Posterior vena cava (tissue), 2 donors: Measurements from ENCODE around the gene CSPG4. TPM values are rescaled to one million over a fixed set of nuclear protein-coding genes. Genes with fewer than 3 reads are reported as not detected.
"Not testable (repeated sequence)": the region's sequence is repeated elsewhere in the genome, so short reads cannot be mapped to it uniquely, and the experiment has no call there.

Experiments
- DNase-seq: peaks from one replicate; pipeline ENCODE4 v3.0.0-alpha.2; 2020; ENCODE audit warnings: low spot score
- intact Hi-C, 2 donors: fragments of 100-400 bp; cut with DNase I; formaldehyde crosslinking; loops; one replicate each; pipeline versions ENCODE4 v1.14.1 to v1.14.2; 2022 to 2023
- total RNA-seq, 2 donors: library from RNA; stranded (reverse); fragmentation: NEBNext Ultra II Directional; extraction: Animal tissue kit (Norgen Biotek cat#: 25700); gene quantifications; one replicate each; pipeline ENCODE4 v1.2.1, GENCODE V29; 2021
- donor health status: DM: yes; HTN: yes; CAD: no.
- donor health status: DM: yes; HTN: yes; CAD: no.

Gene CSPG4
- total RNA-seq, 2 donors from 2014 or later, result 90.4 to 134 TPM

DNA sequence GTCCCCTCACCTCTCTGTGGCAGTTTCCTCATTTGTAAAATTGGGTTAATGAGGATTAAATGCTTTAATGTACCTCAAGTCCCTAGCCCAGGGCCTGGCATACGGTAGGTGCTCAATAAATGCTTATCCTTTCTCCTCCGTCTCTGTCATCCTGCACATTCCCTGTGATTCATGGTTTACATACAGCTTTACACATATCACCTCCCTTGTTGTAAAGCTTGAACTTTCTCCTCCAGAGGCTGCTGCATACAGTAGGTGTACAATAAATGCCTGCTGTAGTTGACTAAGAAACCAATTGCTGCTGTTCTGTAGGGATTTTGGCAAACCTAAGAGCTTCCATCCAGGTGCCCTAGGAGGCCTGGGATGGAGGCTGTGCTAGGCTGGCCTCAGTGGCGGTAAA lies 1.5 kb upstream of the CSPG4 start:
- intact Hi-C loops, result no loop called here
- DNase-seq, result no peak

DNA sequence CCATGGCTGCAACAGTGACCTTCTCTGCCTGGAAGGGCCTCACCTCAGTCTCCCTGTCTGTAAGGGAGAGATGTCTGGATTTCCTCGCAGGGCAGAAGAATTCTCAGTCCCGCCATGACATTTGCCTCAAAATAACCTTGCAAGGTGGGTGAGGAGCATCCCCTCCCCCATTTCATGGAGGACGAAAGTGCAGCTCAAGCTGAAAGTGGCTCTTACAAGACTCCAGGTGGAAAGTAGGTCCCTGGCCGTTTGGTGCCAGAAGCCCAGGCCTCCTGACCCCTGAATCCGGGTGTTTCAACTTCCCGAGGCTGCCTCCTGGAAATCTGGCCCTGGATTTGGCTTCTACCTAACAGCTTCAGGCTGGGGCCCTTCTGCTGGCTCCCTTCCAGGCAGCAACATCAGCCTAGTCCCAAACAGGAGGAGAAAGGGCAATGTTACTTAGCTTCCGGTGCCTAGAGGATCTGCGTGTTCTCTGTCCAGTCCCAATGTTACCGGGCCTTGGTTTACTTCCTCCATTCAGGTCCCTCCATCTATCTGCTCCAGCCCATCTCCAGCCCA lies 769 bp upstream of the CSPG4 start:
- intact Hi-C loops, result no loop called here
- no peak for DNase-seq

DNA sequence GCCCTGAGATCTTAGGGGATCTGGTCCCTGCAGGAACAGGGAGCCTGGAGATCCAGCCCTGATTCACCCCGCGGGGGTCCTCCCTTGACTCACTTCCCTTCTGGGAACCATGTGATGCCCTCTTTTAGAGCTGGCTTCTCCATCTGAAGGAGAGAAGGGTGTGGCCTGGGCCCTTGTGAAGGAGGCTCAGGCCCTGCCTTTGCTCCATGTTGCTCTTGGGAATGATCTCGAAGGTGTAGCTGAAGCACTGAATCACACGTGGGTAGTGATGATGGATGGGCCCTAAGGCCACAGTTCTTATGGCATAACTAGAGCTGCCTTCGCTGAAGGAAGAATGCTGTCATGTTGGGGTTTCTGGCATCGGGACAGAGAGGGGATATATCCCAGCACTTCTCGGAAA lies 1.2 kb downstream of the CSPG4 start:
- intact Hi-C loops, DNase-seq: not testable (repeated sequence)

DNA sequence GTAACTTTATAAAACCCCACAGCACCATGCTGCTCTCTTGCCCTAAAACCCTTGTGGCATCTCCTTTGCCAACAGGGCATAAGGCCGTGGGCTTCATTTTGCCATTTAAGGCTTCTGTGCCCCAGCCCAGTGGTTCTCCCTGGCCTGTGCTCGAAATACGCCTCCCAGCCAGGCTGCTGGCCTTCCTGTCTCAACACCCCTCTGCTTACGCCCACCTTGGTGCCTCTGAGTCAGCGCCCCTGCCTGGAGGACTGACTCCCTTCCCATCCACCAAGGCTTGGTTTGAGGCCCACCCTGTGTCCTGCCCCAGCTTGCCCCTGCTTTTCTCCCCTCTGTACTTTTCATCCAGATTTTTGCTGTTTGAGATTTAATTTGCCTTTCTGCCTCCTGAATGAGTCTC lies 1.8 kb downstream of the CSPG4 start:
- DNase-seq, intact Hi-C loops: not testable (repeated sequence)

DNA sequence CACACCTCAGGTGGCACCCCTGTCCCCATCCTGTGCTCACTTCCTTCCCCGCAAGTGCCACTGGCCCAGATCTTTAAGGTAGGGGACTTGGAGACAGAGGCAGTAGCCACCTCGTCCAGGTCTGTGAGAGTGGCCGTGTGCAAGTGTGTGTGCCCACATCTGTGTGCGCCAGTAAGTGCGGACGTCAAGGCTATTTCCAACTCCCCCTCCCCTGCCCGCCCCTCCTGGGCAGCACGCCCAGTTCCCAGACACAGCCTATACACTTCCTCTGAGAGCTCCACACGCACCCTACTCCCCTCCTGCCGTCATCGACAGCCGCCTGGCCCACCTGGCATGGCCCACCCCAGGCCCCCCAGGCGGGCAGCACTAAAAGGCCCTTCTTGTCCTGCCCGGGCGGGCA lies 3.2 kb downstream of the CSPG4 start:
- intact Hi-C loops, DNase-seq: not testable (repeated sequence)

DNA sequence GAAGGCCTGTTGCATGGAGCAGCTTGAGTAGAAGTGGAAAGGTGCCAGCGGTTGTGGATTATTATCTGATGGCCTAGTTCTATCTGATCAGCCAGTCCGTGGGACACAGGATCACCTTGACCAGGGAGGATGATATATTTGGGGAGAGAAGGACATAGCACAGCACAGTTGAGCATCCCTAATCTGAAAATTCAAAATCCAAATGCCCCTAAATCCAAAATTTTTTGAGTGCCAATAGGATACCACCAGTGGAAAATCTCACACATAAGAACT lies 6.0 kb downstream of the CSPG4 start:
- no peak for DNase-seq
- intact Hi-C loops, result no loop called here

DNA sequence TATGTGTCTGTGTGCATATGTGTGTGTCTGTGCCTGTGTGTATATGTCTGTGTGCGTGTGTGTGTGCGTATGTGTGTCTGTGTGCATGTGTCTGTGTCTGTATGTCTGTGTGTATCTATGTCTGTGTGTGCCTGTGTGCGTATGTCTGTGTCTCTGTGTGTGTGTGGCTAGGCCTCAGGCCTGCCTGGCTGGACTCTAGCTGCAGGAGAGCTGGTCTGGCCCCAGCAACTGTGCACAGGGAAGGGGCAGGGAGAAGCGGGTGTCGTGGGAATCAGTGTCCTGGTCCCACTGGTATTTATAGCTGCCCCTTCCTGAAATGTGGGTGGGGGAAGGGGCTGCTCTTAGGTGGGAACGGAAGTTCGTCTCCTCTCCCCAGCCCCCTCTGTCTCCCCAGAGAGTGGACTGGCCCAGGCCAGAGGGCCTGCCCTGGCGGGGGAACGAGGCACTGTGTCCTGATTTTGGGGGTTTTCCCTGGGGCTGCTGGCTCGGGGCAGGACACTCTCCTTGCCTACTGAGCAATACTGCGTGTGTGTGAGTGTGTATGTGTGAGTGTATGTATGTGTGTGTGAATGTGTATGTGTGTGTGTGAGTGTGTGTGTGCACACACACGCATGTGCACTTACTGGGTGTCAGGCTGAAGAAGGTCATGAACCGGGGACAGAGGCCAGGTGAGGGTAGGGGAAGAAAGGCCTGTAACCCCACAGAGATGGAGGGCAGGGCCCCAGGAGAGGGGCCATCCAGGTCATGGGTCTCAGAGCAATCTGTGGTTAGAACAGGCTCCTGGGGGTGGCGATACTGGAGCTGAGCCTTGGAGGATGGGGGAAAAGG lies 6.6 kb downstream of the CSPG4 start:
- intact Hi-C loops, result no loop called here
- DNase-seq, result no peak

DNA sequence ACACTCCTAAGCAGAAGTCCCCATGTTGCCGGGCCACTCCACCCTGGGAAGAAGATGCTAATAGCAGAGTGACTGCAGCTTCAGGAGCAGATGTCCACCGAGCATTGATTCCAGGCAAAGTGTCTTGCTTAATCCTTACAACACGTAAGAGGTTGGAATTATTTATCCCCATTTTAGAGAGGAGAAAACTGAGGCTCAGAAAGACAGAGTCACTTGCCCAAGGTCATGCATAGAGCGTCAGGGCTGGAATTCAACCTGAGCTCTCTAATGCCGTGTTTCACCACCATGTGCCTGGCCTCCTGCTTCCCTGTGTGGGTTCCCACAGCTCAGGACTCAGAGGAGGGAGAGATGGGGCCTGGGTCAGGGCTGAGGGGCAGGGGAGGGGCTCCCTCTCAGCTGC lies 7.3 kb downstream of the CSPG4 start:
- intact Hi-C loops, DNase-seq: not testable (repeated sequence)

DNA sequence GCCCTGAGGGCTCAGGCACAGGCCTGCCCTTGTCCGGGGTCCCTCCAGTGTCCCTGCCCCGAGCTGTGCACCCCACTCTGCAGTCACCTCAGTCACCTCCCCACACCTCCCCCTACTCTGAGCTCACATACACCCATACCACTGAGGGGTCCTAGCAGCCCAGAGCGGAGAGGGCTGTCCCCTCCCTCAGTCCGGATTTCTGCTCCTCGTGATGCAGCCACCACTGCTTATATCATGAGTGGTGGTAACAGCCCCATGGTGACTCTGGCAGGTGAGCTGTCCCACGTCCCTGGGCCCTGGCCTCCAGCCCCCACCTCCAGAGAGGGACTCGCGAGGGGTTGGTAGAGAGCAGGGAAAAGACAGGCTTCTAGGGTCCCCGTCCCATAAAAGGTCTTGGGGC lies 8.0 kb downstream of the CSPG4 start:
- intact Hi-C loops, result no loop called here
- no peak for DNase-seq

DNA sequence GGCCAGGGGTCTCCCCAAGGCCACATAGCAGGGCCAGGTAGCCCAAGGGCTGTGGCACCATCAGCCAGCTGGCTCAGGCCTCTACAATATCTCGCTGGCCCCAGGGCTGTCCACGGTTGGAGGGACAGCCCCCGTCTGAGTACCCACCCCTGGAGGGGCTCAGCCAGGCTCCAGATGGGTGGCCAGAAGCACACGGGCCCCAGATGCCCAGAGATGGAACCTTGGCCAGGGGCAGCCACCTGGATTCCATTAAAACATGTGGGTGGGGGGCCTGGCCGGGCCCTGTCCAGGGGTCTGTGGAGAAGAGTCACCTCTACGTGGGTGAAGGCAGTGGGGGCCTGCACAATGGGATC lies 8.4 kb downstream of the CSPG4 start:
- intact Hi-C loops, result no loop called here
- DNase-seq, result no peak

DNA sequence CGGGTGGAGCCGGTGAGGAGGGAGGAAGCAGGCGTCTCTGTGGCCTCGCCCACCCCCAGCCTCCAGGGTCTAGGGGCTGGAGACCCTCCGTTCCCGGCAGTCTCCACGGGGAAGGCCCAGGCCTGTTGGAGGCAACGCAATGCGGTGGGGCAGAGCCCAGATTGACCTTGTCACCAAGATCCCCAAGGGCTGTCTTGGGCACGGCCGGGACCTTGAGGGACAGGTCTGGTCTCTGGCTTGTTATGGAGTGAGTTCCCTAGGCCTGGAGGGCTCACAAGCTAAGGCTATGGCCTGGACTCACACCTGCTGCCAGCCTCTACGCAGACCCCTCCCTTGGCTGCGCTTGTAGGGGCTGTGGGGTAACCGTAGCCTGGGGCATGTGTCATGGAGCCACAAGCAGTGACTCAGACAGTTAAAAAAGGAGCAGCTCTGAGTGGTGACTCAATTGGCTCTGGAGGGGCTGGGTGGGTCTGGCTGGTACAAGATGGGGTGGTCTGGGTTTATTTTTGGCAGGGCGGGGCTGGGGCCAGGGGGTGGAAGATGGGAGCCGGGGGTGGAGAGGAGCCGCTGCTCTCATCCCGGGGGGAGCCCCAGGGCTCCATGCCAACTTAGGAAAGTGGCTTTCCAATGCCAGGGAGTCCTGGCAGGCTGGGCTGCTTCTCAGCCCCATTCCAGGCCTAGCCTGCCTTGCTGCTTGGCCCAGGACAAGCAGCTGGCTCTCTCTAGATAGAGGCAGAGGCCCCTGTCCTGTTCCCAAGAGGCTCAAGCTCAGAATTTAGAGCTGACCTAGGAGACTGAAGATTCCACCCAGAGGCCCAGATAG lies 9.0 kb downstream of the CSPG4 start:
- intact Hi-C loops, DNase-seq: not testable (repeated sequence)

DNA sequence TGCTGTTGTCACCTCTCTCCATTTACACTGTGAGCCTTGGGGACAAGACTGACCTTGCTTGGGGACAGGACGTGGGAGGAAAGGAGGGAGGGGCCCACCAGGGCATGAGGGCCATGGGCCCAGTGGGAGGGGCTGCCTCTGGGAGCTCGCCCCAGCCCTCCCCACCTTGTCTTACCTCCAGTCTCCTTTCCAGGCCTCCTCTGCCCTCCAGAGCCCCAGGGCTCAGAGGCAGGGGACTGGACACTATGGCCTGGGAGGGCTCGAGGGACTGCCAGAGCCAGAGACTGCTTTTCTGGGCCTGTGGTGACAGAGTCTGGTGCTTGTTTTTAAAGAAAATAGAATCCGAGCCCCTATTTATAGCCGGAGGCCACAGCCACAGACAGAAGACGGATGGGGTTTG lies 10.2 kb downstream of the CSPG4 start:
- intact Hi-C loops, result no loop called here
- no peak for DNase-seq

DNA sequence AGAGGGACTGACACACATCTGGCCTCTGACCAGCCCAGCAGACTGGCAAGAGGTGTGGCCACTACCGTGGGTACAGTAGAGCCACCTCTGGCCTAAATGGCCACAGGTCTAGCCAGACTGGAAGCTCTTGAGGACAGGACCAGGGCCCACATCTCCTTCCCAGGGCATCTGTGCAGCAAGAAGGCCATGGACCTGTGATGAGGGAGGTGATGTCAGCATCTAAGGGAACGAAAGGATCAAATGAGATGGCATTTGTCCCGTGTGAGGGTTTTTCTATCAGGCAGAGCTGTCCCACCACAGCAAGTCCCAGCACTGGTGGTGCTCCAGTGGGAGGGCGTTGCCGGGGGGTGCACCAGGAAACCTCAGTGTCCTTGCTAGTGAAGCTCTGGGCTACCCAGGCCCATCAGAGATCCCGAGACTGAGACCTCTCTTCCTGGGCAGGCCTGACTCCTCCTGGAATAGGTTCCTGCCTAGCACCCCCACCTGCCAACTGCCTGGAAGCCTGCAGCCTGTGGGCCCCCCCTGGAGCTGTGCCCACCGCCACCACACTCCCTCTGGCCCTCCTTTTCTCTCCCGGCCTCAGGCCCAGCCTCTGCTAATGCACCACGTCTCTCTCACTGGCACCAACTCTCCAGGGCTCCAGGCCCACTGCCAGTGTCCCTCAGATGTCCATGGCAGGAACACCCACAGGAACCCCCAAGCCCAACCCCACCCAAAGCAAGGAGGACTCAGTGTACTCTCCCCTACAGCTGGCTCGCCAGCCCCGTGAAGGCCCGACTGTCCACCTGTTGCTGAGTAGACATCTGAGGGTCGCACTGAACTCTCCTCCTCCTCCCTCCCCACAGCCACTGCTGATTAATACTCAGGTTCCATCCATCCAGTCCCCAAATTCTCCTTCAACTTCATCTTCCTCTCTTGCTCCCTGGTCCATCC lies 11.3 kb downstream of the CSPG4 start:
- intact Hi-C loops, DNase-seq: not testable (repeated sequence)

DNA sequence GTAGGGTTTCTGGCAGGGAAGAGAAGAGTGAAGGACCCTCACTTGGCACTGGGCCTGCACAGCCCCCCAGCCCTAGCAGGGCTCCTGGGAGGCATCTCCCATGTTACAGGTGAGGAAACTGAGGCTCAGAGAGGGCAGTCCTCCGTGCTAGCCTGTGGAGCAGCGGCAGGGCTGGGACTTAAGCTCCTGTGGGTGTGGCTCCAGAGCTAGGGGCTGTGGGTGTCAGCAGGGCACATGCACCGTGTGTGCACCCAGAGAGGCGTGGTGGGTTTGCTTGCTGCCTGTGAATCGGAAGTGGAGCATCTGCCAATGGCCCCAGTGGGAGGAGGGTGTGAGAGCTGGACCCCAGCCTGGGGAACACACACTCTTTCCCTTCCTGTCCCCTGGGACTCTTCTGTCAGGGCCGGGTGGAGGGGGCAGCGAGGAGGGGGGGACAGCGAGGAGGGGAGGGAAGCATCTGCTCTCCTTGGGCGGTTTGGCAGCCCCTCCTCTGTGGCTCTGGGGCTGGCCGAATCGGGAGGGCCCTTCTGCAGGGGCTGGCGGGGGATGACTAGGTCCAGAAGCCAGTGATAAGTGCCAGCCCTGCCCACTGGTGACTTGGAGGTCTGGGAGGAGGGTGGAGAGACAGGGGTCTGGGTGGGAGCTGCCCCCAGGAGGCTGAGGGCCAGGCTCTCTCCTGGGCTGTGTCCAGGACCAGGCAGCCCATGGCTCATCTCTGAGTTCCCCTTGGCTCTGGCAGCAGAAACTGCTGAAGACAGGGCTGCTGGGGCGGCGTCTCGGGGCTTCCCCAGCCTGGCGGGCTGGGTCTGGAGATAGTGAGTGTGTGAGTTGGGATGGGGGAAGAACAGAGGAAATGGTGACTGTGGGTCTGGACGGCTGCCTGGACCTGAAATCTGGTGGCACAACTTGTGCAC lies 12.4 kb downstream of the CSPG4 start:
- intact Hi-C loops, result not testable (repeated sequence)
- DNase-seq, result peak; percentile 94

DNA sequence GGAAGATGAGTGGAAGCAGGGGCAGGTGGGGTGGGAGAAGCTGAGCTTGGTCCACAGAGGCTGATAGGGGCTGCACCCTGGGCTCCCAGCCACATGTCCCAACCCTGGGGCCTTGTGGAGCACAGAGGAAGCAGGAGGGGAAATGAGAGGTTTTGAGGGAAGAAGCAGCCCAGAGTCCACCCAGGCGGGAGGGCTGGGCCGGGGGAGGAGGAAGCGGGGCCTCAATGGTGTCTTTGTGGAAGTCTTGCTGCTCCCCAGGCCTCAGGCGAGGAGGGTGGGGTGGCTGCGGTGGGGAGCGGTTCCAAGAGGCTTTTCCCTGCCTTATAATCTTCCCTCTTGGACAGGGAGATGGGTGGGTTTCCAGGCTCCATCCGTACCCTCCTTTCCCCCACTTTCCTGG lies 13.1 kb downstream of the CSPG4 start:
- DNase-seq, intact Hi-C loops: not testable (repeated sequence)

DNA sequence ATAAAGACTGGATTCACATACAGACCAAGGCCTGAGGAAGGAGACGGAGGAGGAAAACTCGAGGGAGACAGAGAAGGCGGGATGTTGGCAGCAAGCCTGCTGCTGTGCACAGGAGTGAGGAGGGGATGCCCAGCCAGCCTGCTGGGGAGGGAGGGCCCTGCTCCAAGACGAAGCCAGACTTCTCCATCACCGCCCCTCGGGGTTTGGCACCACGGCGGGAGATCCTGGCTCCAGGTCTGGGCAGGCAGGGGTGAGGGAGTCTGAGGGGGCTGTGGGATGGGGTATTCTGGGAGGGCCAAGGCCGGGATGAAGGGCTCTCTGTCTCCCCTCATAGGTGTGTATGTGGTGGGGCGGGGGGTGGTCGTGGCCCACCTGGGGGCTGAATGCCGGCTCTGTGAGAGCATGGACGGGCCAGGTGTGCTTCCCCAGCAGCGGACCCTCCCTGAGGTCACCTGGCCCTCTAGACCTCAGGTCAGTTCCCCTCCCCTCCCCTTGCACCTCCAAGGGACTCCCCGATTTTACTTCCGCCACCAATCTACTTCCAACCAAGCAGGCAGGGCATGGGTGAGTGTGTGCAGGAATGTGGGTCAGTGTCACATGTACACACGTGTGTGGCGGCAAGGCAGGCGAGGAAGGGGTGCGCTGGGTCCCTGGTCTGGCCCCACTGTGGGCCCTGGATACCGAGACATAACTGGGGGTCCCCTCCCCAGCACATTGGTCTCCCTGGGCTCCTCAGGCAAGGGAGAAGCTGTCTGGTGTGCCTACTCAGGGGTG lies 14.5 kb downstream of the CSPG4 start:
- DNase-seq, intact Hi-C loops: not testable (repeated sequence)

DNA sequence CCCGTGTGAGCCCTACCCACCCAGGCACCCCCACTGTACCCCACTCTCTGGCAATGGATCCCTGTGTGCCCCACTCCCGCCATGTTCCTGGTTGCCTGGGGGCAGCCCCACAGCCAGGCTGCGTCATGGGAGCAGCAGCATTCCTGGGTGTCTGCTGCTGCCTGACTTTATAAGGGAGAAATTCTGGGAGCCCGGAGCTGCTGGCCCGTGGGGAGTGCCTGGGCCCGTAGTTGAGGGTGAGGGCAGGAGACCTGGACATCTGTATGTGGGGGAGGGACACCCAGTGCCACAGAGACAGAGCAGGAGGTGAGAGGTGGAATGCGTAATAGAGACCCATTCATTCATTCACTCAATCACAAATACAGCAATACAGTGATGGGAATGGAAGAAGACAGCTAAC lies 15.1 kb downstream of the CSPG4 start:
- no peak for DNase-seq
- intact Hi-C loops, result no loop called here

DNA sequence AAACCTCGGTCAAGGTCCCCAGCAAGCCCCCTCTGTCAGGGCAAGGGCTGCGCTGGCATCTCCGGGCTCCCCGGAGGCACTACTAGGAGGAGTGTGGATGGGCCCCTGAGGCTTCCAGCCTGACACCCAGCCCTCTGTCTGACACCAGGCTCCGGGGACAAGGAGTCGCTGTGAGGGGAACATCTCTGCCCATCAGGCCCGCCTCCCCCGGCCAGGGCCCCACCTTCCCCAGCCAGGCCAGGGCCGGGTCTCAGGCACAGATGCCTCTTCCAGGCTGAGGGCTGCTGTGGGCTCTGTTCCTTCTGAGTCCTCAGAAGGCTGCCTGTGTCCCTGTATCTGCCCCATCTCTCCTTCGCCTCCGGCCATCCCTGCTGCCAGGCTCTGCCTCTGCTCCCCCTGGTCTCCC lies 15.8 kb downstream of the CSPG4 start:
- intact Hi-C loops, result no loop called here
- no peak for DNase-seq
